ENCODE results near the gene WNT7A.

The WNT7A gene

GRCh38 chr3:13891492-13892073 lies 11.7 kb upstream of the WNT7A start:
- no peak overlapping the region; the same call in 1 of the 2 replicates for H3K27ac ChIP-seq
- POLR2A ChIA-PET (ENCODE audit: low non-redundant PET): no interaction called here
- CTCF ChIA-PET: interaction anchor here (2.0 kb wide), 1 partner anchor 11 kb away, joined by 13 read pairs; the partner anchor contains the start of gene WNT7A
- no peak for TF ChIP-seq CTCF (conservative IDR thresholded peaks at IDR 0.05; ENCODE audit: low read depth)
- peak; percentile 35 for DNase-seq (ENCODE audit: low spot score)

GRCh38 chr3:13891017-13891392 lies 11.1 kb upstream of the WNT7A start:
- ChIA-PET POLR2A (ENCODE audit: low non-redundant PET) (no interaction called here), CTCF (interaction anchor here (2.0 kb wide), 1 partner anchor 10 kb away, joined by 13 read pairs; the partner anchor contains the start of gene WNT7A)
- no peak for TF ChIP-seq CTCF (conservative IDR thresholded peaks at IDR 0.05; ENCODE audit: low read depth)
- DNase-seq (ENCODE audit: low spot score): no peak
- H3K27ac ChIP-seq: peak overlapping the region; percentile 85

- peak overlapping the region; percentile 85 for H3K27ac ChIP-seq
- POLR2A ChIA-PET (ENCODE audit: low non-redundant PET): no interaction called here
- CTCF ChIA-PET: interaction anchor here (0.8 to 2.0 kb wide), 2 partner anchors 10 to 235 kb away, joined by 5 to 13 read pairs; partner anchors contain the start of gene WNT7A
- TF ChIP-seq CTCF (conservative IDR thresholded peaks at IDR 0.05; ENCODE audit: low read depth): no peak
- DNase-seq (ENCODE audit: low spot score): peak; percentile 80
These were observed 10.6 kb upstream of the WNT7A start for GRCh38 chr3:13890377-13891016.

DNA sequence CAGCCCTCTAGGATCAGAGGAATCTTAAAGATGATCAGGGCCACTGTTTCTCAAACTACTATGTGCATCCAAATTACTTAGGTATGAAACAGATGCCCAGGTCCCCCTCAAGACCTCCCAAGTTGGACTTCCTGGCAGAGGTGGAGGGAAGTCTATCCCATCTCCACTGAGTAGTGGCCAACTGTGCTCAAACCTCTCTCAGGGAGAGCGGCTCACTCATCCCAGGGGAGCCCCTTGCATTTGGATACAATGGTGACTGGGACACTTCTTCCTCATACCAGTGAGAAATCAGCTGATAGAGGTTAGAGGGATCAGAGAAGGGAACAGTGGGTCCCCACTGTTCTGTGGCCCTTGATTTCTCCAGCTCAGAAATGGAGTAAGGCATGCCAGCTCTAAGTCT lies 8.7 kb upstream of the WNT7A start:
- POLR2A ChIA-PET (ENCODE audit: low non-redundant PET): no interaction called here
- no peak for TF ChIP-seq CTCF (conservative IDR thresholded peaks at IDR 0.05; ENCODE audit: low read depth)
- DNase-seq (ENCODE audit: low spot score): no peak
- H3K27ac ChIP-seq: no peak overlapping the region
- CTCF ChIA-PET: interaction anchor here (1.0 kb wide), 1 partner anchor 125 kb away, joined by 3 read pairs; no protein-coding TSS in a partner anchor

DNA sequence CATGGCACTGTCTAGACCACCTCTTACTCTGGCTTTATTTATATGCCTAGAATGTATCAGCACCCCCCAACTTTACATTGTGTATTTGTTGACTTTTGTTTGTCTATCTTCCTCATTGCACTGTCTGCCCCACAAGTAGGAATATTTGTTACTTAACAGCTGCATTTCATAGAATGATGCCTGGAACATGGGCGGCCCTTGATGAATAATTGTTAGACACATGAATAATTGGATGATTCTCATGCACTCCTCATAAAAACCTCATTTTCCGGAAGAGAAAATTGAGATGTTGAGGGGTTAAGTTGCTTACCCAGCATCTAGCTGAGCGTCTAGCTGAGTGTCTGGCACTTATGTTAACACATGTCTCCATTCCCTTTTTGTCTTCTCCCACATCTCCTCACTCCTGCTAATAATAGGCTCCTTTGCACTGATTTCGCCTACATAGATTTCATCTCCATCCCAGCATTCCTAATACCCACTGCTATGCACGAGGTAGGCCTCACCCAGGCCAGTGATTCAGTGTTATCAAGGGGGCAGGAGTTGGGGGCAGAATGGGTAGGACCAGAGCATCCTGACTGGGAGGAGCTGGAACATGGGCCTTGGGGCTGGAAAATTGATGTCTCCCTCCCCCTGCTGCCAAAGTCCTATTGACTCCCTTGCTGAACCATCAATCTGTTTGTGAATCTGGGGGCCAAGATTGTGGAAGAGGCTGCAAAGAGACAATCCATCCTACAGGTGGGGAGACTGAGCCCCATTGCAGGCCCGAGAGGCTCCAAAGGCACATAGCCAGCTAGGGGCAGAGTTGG lies 7.8 kb upstream of the WNT7A start:
- CTCF ChIA-PET: interaction anchor here (0.7 to 1.0 kb wide), 2 partner anchors 124 to 231 kb away, joined by 3 to 5 read pairs; no protein-coding TSS in a partner anchor
- H3K27ac ChIP-seq: no peak overlapping the region
- no peak for DNase-seq (ENCODE audit: low spot score)
- no peak for TF ChIP-seq CTCF (conservative IDR thresholded peaks at IDR 0.05; ENCODE audit: low read depth)
- POLR2A ChIA-PET (ENCODE audit: low non-redundant PET): no interaction called here

DNA sequence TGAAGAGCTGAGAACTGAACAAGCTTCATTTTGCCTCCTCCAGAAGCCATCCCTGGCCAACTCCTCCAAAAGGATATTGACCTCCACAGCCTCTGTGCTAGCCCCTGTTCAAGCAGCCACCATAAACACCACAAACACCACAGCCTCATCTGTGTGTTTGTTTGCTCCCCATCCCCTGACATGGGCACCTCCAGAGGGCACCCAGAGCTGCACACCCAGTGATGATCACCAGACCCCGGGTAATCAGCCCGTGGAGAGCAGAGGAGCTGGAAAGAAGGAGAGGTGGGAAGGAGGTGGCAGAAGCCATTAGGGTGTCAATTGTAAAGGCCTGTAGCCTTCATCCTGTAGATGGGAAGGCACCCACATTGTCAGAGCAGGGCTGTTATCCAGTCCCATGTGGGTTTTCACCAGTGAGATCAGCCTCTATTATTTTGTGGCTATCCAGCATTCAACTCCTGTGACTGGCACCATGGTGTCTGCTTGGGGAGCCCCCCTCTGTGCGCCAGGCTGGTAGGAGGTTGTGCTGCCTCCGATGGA lies 6.8 kb upstream of the WNT7A start:
- no peak overlapping the region for H3K27ac ChIP-seq
- no peak for DNase-seq (ENCODE audit: low spot score)
- ChIA-PET CTCF (interaction anchor here (0.6 to 0.9 kb wide), 3 partner anchors 214 to 375 kb away, joined by 3 read pairs; no protein-coding TSS in a partner anchor), POLR2A (ENCODE audit: low non-redundant PET) (no interaction called here)
- TF ChIP-seq CTCF (conservative IDR thresholded peaks at IDR 0.05; ENCODE audit: low read depth): no peak

All from RWPE1 (cell line).